Spleen (tissue), 7 donors: ENCODE results near the gene MYL4.

Experiments used
- POLR2A ChIP-seq, 3 donors: fragments of 450-650 bp; IDR thresholded peaks; one replicate each; pipeline ENCODE4 v1.5.1; 2017; ENCODE audit warnings: antibody characterized with exemption in 3 of 3, mild to moderate bottlenecking in 1 of 3
- POLR2AphosphoS5 ChIP-seq, 3 donors: sonication (generic); formaldehyde crosslinking; IDR thresholded peaks; one replicate each; pipeline ENCODE4 v1.5.1; 2017; ENCODE audit warnings: antibody characterized with exemption in 3 of 3
- TF ChIP-seq, protein P1 (sequence below), 11 experiments: fragments of 200-600 bp in 7 of 11; fragments of 450-650 bp in 4 of 11; sonication (generic) in 4 of 11; IDR thresholded peaks in 8 of 11; conservative IDR thresholded peaks in 3 of 11; 1 replicate in 7 of 11; 2 replicates in 4 of 11; pipeline versions ENCODE4 v1.4.0 to v1.8.0; 2016 to 2021; ENCODE audit warnings: antibody characterized with exemption in 11 of 11, inconsistent platforms in 4 of 11, mild to moderate bottlenecking in 1 of 11
- donor health status: DM: no; HTN: no; CAD: no; lungs with moderate emphysema.
- donor health status: DM: no; HTN: no; CAD: no.
- donor health status: DM: no; HTN: no; CAD: no.

DNA sequence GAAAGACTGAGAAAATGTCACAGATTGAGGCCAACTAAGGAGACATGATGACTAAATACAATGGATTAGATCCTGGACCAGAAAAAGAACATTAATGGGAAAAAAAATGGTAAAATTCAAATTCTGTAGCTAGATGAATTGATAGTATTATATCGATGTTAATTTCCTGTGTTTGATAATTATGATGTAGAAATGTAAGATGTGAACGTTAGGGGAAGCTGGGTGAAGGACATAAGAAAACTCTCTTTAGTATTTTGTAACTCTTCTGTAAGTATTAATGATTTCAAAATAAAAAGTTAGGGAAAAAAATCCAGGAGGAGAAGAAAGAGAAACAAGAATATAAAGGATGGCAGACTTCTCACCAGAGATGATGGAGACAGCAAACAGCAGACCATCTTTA, 41.7 kb downstream of the MYL4 start:
- no peak for TF ChIP-seq POLR2A (IDR thresholded peaks at IDR 0.05)
- TF ChIP-seq, protein P1, sequence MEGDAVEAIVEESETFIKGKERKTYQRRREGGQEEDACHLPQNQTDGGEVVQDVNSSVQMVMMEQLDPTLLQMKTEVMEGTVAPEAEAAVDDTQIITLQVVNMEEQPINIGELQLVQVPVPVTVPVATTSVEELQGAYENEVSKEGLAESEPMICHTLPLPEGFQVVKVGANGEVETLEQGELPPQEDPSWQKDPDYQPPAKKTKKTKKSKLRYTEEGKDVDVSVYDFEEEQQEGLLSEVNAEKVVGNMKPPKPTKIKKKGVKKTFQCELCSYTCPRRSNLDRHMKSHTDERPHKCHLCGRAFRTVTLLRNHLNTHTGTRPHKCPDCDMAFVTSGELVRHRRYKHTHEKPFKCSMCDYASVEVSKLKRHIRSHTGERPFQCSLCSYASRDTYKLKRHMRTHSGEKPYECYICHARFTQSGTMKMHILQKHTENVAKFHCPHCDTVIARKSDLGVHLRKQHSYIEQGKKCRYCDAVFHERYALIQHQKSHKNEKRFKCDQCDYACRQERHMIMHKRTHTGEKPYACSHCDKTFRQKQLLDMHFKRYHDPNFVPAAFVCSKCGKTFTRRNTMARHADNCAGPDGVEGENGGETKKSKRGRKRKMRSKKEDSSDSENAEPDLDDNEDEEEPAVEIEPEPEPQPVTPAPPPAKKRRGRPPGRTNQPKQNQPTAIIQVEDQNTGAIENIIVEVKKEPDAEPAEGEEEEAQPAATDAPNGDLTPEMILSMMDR (IDR thresholded peaks at IDR 0.05 in 8 of 11, conservative IDR thresholded peaks at IDR 0.05 in 3 of 11): no peak
- TF ChIP-seq POLR2AphosphoS5 (IDR thresholded peaks at IDR 0.05): no peak
